GM12892 (cell line): ENCODE results near the gene ELP2.

ENCODE experiments used
- POLR2A ChIP-seq: IDR thresholded peaks from 2 replicates; pipeline ENCODE4 v1.6.1; 2011; ENCODE audit warnings: low read depth, low read length, control low read depth
- TAF1 ChIP-seq: IDR thresholded peaks from 2 replicates; pipeline ENCODE4 v1.6.1; 2011; ENCODE audit warnings: low read depth, mild to moderate bottlenecking, control low read depth, low read length, borderline replicate concordance

DNA sequence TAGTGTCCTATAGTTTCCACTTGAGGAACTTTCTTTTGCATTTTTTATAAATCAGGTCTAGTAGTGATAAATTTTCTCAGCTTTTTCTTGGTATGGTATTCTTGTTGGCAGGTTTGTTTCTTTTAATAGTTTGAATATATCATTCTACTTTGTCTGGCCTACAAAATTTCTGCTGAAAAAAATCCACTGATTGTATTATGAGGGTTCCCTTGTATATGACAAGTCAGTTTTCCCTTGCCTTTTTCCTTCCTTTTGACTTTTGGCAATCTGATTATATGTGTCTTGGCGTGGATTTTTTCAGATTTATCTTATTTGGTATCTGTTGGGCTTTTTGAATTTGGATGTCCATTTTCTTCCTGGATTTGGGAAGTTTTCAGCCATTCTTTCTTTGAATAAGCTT is 99.5 kb downstream of the ELP2 start:
- TF ChIP-seq TAF1 (no peak), POLR2A (no peak)
